NCI-H2227 (cell line): ENCODE data around the gene KRT5.

Source experiments
- DNase-seq: peaks from one replicate; lab custom pipeline; 2025; ENCODE audit not compliant: unreplicated experiment; lab: John Stamatoyannopoulos, UW

Gene KRT5

GRCh38 chr12:52539083-52539820, 19.1 kb upstream of the KRT5 start:
- peak; percentile 45 for DNase-seq

- DNase-seq, result no peak
These were observed 16.9 kb upstream of the KRT5 start for GRCh38 chr12:52537101-52537500.

- DNase-seq, result no peak
These were observed 15.4 kb upstream of the KRT5 start for GRCh38 chr12:52535574-52535973.

- no peak for DNase-seq
These were observed 14.3 kb upstream of the KRT5 start for GRCh38 chr12:52534482-52534881.

- DNase-seq, result no peak
These were observed 13.7 kb upstream of the KRT5 start for GRCh38 chr12:52533686-52534470.

GRCh38 chr12:52532636-52533035, 12.4 kb upstream of the KRT5 start:
- DNase-seq, result no peak

GRCh38 chr12:52531566-52532300, 11.5 kb upstream of the KRT5 start:
- no peak for DNase-seq

GRCh38 chr12:52530905-52531304, 10.7 kb upstream of the KRT5 start:
- no peak for DNase-seq

- no peak for DNase-seq
These were observed 10.2 kb upstream of the KRT5 start for GRCh38 chr12:52530366-52530765.

- no peak for DNase-seq
These were observed 9.7 kb upstream of the KRT5 start for GRCh38 chr12:52529846-52530245.

GRCh38 chr12:52529417-52529816, 9.2 kb upstream of the KRT5 start:
- DNase-seq, result no peak

- no peak for DNase-seq
These were observed 8.5 kb upstream of the KRT5 start for GRCh38 chr12:52528641-52529143.

- no peak for DNase-seq
These were observed 7.1 kb upstream of the KRT5 start for GRCh38 chr12:52527121-52527800.

- DNase-seq, result no peak
These were observed 6.3 kb upstream of the KRT5 start for GRCh38 chr12:52526511-52526951.

GRCh38 chr12:52525661-52526499, 5.7 kb upstream of the KRT5 start:
- DNase-seq, result no peak

- DNase-seq, result no peak
These were observed 4.9 kb upstream of the KRT5 start for GRCh38 chr12:52524898-52525591.

- no peak for DNase-seq
These were observed 4.2 kb upstream of the KRT5 start for GRCh38 chr12:52524241-52524897.

- DNase-seq, result no peak
These were observed 3.6 kb upstream of the KRT5 start for GRCh38 chr12:52523824-52524223.
